HEK293 (cell line): Measurements from ENCODE around the gene OBP2A.
A peak's percentile ranks its signal among the peaks of the same experiment; 100 is the strongest.

Source experiments
- CTCF ChIP-seq: fragments of 450-650 bp; formaldehyde crosslinking; IDR thresholded peaks from 2 replicates; pipeline ENCODE4 v1.5.1; 2016; ENCODE audit warnings: missing biosample characterization, missing genetic modification characterization
- GLI4 ChIP-seq: fragments of 450-650 bp; formaldehyde crosslinking; IDR thresholded peaks from 2 replicates; pipeline ENCODE4 v1.5.1; 2016; ENCODE audit warnings: missing biosample characterization, missing genetic modification characterization
- KLF16 ChIP-seq: fragments of 450-650 bp; formaldehyde crosslinking; IDR thresholded peaks from 2 replicates; pipeline ENCODE4 v1.5.1; 2017; ENCODE audit warnings: missing biosample characterization, missing genetic modification characterization
- SALL2 ChIP-seq: fragments of 450-650 bp; formaldehyde crosslinking; IDR thresholded peaks from 2 replicates; pipeline ENCODE4 v1.5.0; 2017; ENCODE audit warnings: missing biosample characterization, mild to moderate bottlenecking, missing genetic modification characterization, borderline replicate concordance
- YY1 ChIP-seq: fragments of 450-650 bp; formaldehyde crosslinking; IDR thresholded peaks from 2 replicates; pipeline ENCODE4 v1.5.1; 2018; ENCODE audit warnings: missing biosample characterization, missing genetic modification characterization
- ZFP3 ChIP-seq: fragments of 450-650 bp; formaldehyde crosslinking; IDR thresholded peaks from 2 replicates; pipeline ENCODE4 v1.5.1; 2016; ENCODE audit warnings: low read depth, missing biosample characterization, missing genetic modification characterization
- ZNF133 ChIP-seq: fragments of 450-650 bp; formaldehyde crosslinking; IDR thresholded peaks from 2 replicates; pipeline ENCODE4 v1.5.1; 2016; ENCODE audit warnings: missing biosample characterization, missing genetic modification characterization
- ZNF19 ChIP-seq: fragments of 450-650 bp; formaldehyde crosslinking; IDR thresholded peaks from 2 replicates; pipeline ENCODE4; 2016; ENCODE audit warnings: missing biosample characterization, missing genetic modification characterization, low read depth
- ZNF660 ChIP-seq: fragments of 450-650 bp; IDR thresholded peaks from 2 replicates; pipeline ENCODE4 v1.5.1; 2018; ENCODE audit warnings: missing biosample characterization, mild to moderate bottlenecking, missing genetic modification characterization
- ZNF707 ChIP-seq: fragments of 450-650 bp; formaldehyde crosslinking; IDR thresholded peaks from 2 replicates; pipeline ENCODE4 v1.5.1; 2016; ENCODE audit warnings: missing biosample characterization, missing genetic modification characterization

GRCh38 chr9:135499326-135500070 is 46.4 kb upstream of the OBP2A start:
- TF ChIP-seq CTCF (tag by site-specific recombination): peak; percentile 79; the same call in 1 of the 2 replicates
- no peak for TF ChIP-seq ZFP3 (tag by site-specific recombination)
- no peak for TF ChIP-seq ZNF19 (tag by site-specific recombination)
- no peak for TF ChIP-seq GLI4 (tag by site-specific recombination)
- no peak for TF ChIP-seq ZNF707 (tag by site-specific recombination)
- peak; percentile 67 for TF ChIP-seq ZNF660 (tag by site-specific recombination)
- peak; percentile 63; the same call in 1 of the 2 replicates for TF ChIP-seq KLF16 (tag by site-specific recombination)
- TF ChIP-seq YY1 (tag by site-specific recombination): peak; percentile 61; the same call in 1 of the 2 replicates
- no peak for TF ChIP-seq ZNF133 (tag by site-specific recombination)
- no peak for TF ChIP-seq SALL2 (tag by site-specific recombination)
